ENCODE data around the gene PCNX3. TPM values are rescaled to one million over a fixed set of nuclear protein-coding genes. Genes with fewer than 3 reads are reported as not detected.

Gene PCNX3
- total RNA-seq, 3 donors from 2014 or later (not counting 1 experiment from before 2014, with no cell fraction given): 101 to 105 (median 102) TPM

- Mint-ChIP-seq H3K4me1 (peaks cover 29 to 55% of the 10 kb centered on the region in 2 donors), H3K9me3 (no peaks in the 10 kb centered on the region), H3K36me3 (no peaks in the 10 kb centered on the region), H3K27me3 (ENCODE audit: low read depth in 2 of 2) (no peaks in the 10 kb centered on the region), H3K4me3 (no peak overlapping the region), H3K27ac (peak overlapping the region; percentile 52 to 60)
- Histone ChIP-seq H3K36me3 (ENCODE audit: control insufficient read depth, insufficient read depth, low read length) (peaks cover 47% of the 10 kb centered on the region), H3K27ac (ENCODE audit: low read length) (no peak overlapping the region), H3K9me3 (ENCODE audit: control insufficient read depth, insufficient read depth, low read length) (no peaks in the 10 kb centered on the region), H3K4me1 (ENCODE audit: control insufficient read depth, insufficient read depth, low read length) (peaks cover 40% of the 10 kb centered on the region), H3K4me3 (ENCODE audit: low read length) (no peak overlapping the region), H3K27me3 (ENCODE audit: control insufficient read depth, insufficient read depth, low read length) (no peaks in the 10 kb centered on the region)
- no peak for ATAC-seq
- no peak for DNase-seq
- intact Hi-C loops (cut with micrococcal nuclease): loop anchor here (10.0 kb wide), 1 partner anchor 221 kb away; no protein-coding TSS in a partner anchor
- no peak for TF ChIP-seq CTCF (IDR thresholded peaks at IDR 0.05)
- 95% methylated on average over 50 of the region's 51 CpGs for WGBS (ENCODE audit: insufficient coverage)
Measured at GRCh38 chr11:65585396-65586246, 30.0 kb upstream of the PCNX3 start.

DNA sequence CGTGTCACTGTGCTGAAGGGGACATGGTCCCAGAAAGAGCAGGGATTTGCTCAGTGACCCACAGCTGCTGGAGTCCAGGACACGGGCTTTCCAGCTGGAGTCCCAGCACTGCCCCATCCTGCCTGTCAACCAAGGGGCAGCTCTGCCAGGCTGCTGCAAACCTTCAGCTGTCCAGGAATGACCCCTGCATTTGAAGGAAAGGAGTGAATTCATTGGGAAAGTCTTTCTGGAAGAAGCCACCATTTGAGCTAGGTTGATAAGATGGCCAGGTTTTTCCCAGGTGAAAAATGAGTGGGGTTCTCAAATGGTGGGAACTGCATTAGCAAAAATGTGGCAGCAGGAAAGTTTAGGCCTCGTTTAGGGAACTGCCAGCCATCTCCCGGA, 29.3 kb upstream of the PCNX3 start:
- Histone ChIP-seq H3K4me3 (ENCODE audit: low read length) (no peak overlapping the region), H3K36me3 (ENCODE audit: control insufficient read depth, insufficient read depth, low read length) (peaks cover 43% of the 10 kb centered on the region), H3K9me3 (ENCODE audit: control insufficient read depth, insufficient read depth, low read length) (no peaks in the 10 kb centered on the region), H3K27ac (ENCODE audit: low read length) (no peak overlapping the region), H3K27me3 (ENCODE audit: control insufficient read depth, insufficient read depth, low read length) (no peaks in the 10 kb centered on the region), H3K4me1 (ENCODE audit: control insufficient read depth, insufficient read depth, low read length) (peaks cover 40% of the 10 kb centered on the region)
- no peaks in the 10 kb centered on the region for H3K36me3 Mint-ChIP-seq
- peaks cover 29 to 55% of the 10 kb centered on the region in 2 donors for H3K4me1 Mint-ChIP-seq
- TF ChIP-seq CTCF (IDR thresholded peaks at IDR 0.05): no peak
- no peaks in the 10 kb centered on the region for H3K27me3 Mint-ChIP-seq (ENCODE audit: low read depth in 2 of 2)
- ATAC-seq (no peak), DNase-seq (no peak)
- H3K4me3 Mint-ChIP-seq: no peak overlapping the region
- intact Hi-C loops (cut with micrococcal nuclease): loop anchor here (10.0 kb wide), 1 partner anchor 221 kb away; no protein-coding TSS in a partner anchor
- 92% methylated on average over 4 of the region's 4 CpGs for WGBS (ENCODE audit: insufficient coverage)
- H3K27ac Mint-ChIP-seq: peak overlapping the region; percentile 52 to 60
- H3K9me3 Mint-ChIP-seq: no peaks in the 10 kb centered on the region

DNA sequence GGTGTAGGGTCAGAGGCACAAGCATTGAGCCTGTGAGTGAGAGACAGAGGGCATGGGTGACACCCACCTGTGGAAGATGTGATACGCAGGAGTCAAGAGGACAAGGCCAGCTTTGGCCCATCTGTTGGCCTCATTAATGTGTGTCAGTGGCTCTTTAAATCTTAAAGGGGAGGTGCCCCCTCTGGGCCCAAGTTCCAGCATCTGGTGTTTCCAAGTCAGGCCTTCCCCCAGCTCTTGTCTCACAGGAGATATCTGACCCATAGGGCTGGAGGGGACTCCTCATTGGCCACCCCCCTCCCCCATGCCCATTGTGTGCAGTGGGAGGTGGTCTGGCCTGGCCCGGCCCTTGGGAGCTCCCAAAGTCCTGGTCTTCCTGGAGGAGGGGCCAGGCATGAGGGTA, 28.9 kb upstream of the PCNX3 start:
- TF ChIP-seq CTCF (IDR thresholded peaks at IDR 0.05): no peak
- DNase-seq (no peak), ATAC-seq (no peak)
- H3K36me3 ChIP-seq (ENCODE audit: control insufficient read depth, insufficient read depth, low read length): peaks cover 41% of the 10 kb centered on the region
- H3K4me1 ChIP-seq (ENCODE audit: control insufficient read depth, insufficient read depth, low read length): peaks cover 40% of the 10 kb centered on the region
- no peaks in the 10 kb centered on the region for H3K36me3 Mint-ChIP-seq
- no peak overlapping the region for H3K4me3 ChIP-seq (ENCODE audit: low read length)
- no peak overlapping the region for H3K4me3 Mint-ChIP-seq
- peaks cover 29 to 54% of the 10 kb centered on the region in 2 donors for H3K4me1 Mint-ChIP-seq
- no peaks in the 10 kb centered on the region for H3K27me3 ChIP-seq (ENCODE audit: control insufficient read depth, insufficient read depth, low read length)
- intact Hi-C loops (cut with micrococcal nuclease): loop anchor here (10.0 kb wide), 1 partner anchor 222 kb away; no protein-coding TSS in a partner anchor
- H3K9me3 Mint-ChIP-seq: no peaks in the 10 kb centered on the region
- whole genome bisulfite sequencing (ENCODE audit: insufficient coverage): 100% methylated on average over 2 of the region's 2 CpGs
- no peaks in the 10 kb centered on the region for H3K27me3 Mint-ChIP-seq (ENCODE audit: low read depth in 2 of 2)
- H3K9me3 ChIP-seq (ENCODE audit: control insufficient read depth, insufficient read depth, low read length): no peaks in the 10 kb centered on the region
- H3K27ac ChIP-seq (ENCODE audit: low read length): no peak overlapping the region
- H3K27ac Mint-ChIP-seq: peak overlapping the region; percentile 52 to 60

Data from natural killer cell (primary cell).